H1 (cell line): ENCODE data around the gene ZNF506. TPM values are rescaled to one million over a fixed set of nuclear protein-coding genes. Genes with fewer than 3 reads are reported as not detected.
A peak's percentile ranks its signal among the peaks of the same experiment; 100 is the strongest.
"Not testable (repeated sequence)": the region's sequence is repeated elsewhere in the genome, so short reads cannot be mapped to it uniquely, and the experiment has no call there.

Experiments used
- CTCF ChIA-PET: fragments of 300-600 bp; sonication (Branson Sonifier 250); formaldehyde crosslinking; loops from one replicate; lab custom pipeline; 2021; ENCODE audit not compliant: partially characterized antibody; lab: Charles Lee
- POLR2A ChIA-PET: fragments of 300-600 bp; sonication (Branson Sonifier 250); formaldehyde crosslinking; loops from one replicate; lab custom pipeline; 2021; ENCODE audit warnings: inconsistent platforms; ENCODE audit not compliant: partially characterized antibody; lab: Charles Lee
- DNase-seq, 2 experiments: peaks; one replicate each; pipeline versions ENCODE4 v3.0.0 to v3.0.0-alpha.2; 2010 to 2022; ENCODE audit warnings: low spot score in 2 of 2, low read depth in 1 of 2, mixed read lengths in 1 of 2
- FAIRE-seq: peaks from 2 replicates; lab custom pipeline; 2011; peaks lifted over from hg19 to GRCh38; lab: Jason Lieb, UNC
- H2AFZ ChIP-seq: 2 replicates; pipeline ENCODE4 v1.8.1; 2012; ENCODE audit warnings: low read length, inconsistent platforms
- H2AK5ac ChIP-seq: 2 replicates; pipeline ENCODE4 v1.6.1; 2013; ENCODE audit warnings: low read depth, low read length
- H2BK120ac ChIP-seq: replicated peaks from 2 replicates; pipeline ENCODE3; 2013; ENCODE audit warnings: low read depth, low read length, inconsistent platforms
- H2BK12ac ChIP-seq: 2 replicates; pipeline ENCODE4 v1.6.1; 2013; ENCODE audit warnings: low read depth, low read length
- H2BK15ac ChIP-seq: 2 replicates; pipeline ENCODE4 v1.6.1; 2013; ENCODE audit warnings: low read length
- H2BK20ac ChIP-seq: 2 replicates; pipeline ENCODE4 v1.6.1; 2013; ENCODE audit warnings: low read length
- H2BK5ac ChIP-seq: 2 replicates; pipeline ENCODE4 v1.6.1; 2013; ENCODE audit warnings: low read depth, low read length
- H3K14ac ChIP-seq: 2 replicates; pipeline ENCODE4 v1.6.1; 2013; ENCODE audit warnings: inconsistent platforms; ENCODE audit not compliant: insufficient read length
- H3K18ac ChIP-seq: 2 replicates; pipeline ENCODE4 v1.6.1; 2013; ENCODE audit warnings: low read length; ENCODE audit errors: extremely low read depth
- H3K23ac ChIP-seq: 2 replicates; pipeline ENCODE4 v1.6.1; 2013; ENCODE audit warnings: inconsistent platforms; ENCODE audit not compliant: insufficient read length
- H3K23me2 ChIP-seq: 2 replicates; pipeline ENCODE4 v1.6.1; 2013; ENCODE audit warnings: low read depth, low read length
- H3K27ac ChIP-seq: 2 replicates; pipeline ENCODE4 v1.6.1; 2011; ENCODE audit warnings: low read depth, low read length, inconsistent platforms
- H3K27me3 ChIP-seq, 4 experiments: replicated peaks in 1 of 4; 1 replicate in 1 of 4; 2 replicates in 3 of 4; pipeline versions ENCODE4 v1.6.1 to v1.8.1; 2011 to 2013; ENCODE audit warnings: low read length in 3 of 4, mild to moderate bottlenecking in 3 of 4, inconsistent platforms in 2 of 4, mixed read lengths in 2 of 4, moderate library complexity in 1 of 4; ENCODE audit not compliant: control insufficient read depth in 3 of 4, insufficient read depth in 3 of 4; ENCODE audit errors: extremely low read depth in 1 of 4
- H3K36me3 ChIP-seq, 4 experiments: 2 replicates each; pipeline versions ENCODE4 v1.6.1 to v1.8.1; 2011 to 2013; ENCODE audit warnings: mild to moderate bottlenecking in 4 of 4, low read length in 3 of 4, moderate library complexity in 2 of 4, control low read depth in 1 of 4, inconsistent platforms in 1 of 4; ENCODE audit not compliant: insufficient read depth in 4 of 4, control insufficient read depth in 2 of 4
- H3K4ac ChIP-seq: replicated peaks from 2 replicates; pipeline ENCODE3; 2013; ENCODE audit warnings: low read length, low read depth, mixed read lengths, inconsistent platforms; ENCODE audit not compliant: insufficient read length
- H3K4me1 ChIP-seq, 4 experiments: replicated peaks in 1 of 4; 1 replicate in 1 of 4; 2 replicates in 3 of 4; pipeline versions ENCODE4 v1.6.1 to v1.8.1; 2011 to 2013; ENCODE audit warnings: low read length in 3 of 4, inconsistent platforms in 2 of 4, mixed read lengths in 1 of 4; ENCODE audit not compliant: insufficient read depth in 4 of 4, control insufficient read depth in 3 of 4
- H3K4me2 ChIP-seq, 2 experiments: 2 replicates each; pipeline versions ENCODE4 v1.6.1 to v1.8.1; 2011 to 2013; ENCODE audit warnings: low read depth in 2 of 2, low read length in 2 of 2, control low read depth in 1 of 2, inconsistent platforms in 1 of 2, mild to moderate bottlenecking in 1 of 2; ENCODE audit not compliant: insufficient read depth in 1 of 2
- H3K4me3 ChIP-seq, 4 experiments: fragments of 200-600, 300-600 bp in 1 of 4; sonication (generic), shearing (Covaris generic), sonication (Bioruptor Twin) in 1 of 4; 2 replicates each; pipeline versions ENCODE4 v1.5.1 to v1.8.1; 2011 to 2016; ENCODE audit warnings: low read length in 4 of 4, low read depth in 3 of 4, control low read depth in 2 of 4, inconsistent platforms in 2 of 4, mild to moderate bottlenecking in 2 of 4, mixed read lengths in 1 of 4, moderate library complexity in 1 of 4; ENCODE audit not compliant: insufficient read depth in 2 of 4; ENCODE audit errors: extremely low read depth in 1 of 4
- H3K56ac ChIP-seq: replicated peaks from 2 replicates; pipeline ENCODE3; 2013; ENCODE audit warnings: low read depth, mild to moderate bottlenecking, mixed read lengths, low read length, inconsistent platforms; ENCODE audit not compliant: insufficient read length
- H3K79me1 ChIP-seq: 2 replicates; pipeline ENCODE4 v1.6.1; 2013; ENCODE audit warnings: low read depth, low read length, control low read depth
- H3K79me2 ChIP-seq, 2 experiments: 2 replicates each; pipeline versions ENCODE4 v1.6.1 to v1.8.1; 2012 to 2013; ENCODE audit warnings: low read length in 2 of 2, mild to moderate bottlenecking in 2 of 2, inconsistent platforms in 1 of 2; ENCODE audit not compliant: insufficient read depth in 2 of 2, control insufficient read depth in 1 of 2
- H3K9ac ChIP-seq, 4 experiments: replicated peaks in 1 of 4; 1 replicate in 1 of 4; 2 replicates in 3 of 4; pipeline versions ENCODE4 v1.6.1 to v1.8.1; 2011 to 2013; ENCODE audit warnings: low read depth in 3 of 4, low read length in 3 of 4, control low read depth in 2 of 4, mild to moderate bottlenecking in 2 of 4, moderate library complexity in 2 of 4, inconsistent platforms in 1 of 4; ENCODE audit errors: extremely low read depth in 1 of 4
- H3K9me3 ChIP-seq, 2 experiments: 2 replicates each; pipeline versions ENCODE4 v1.6.1 to v1.8.1; 2012 to 2013; ENCODE audit warnings: mild to moderate bottlenecking in 2 of 2, moderate library complexity in 2 of 2, control low read depth in 1 of 2, inconsistent platforms in 1 of 2, low read depth in 1 of 2, low read length in 1 of 2, mixed read lengths in 1 of 2; ENCODE audit not compliant: insufficient read depth in 2 of 2
- H4K20me1 ChIP-seq, 2 experiments: replicated peaks in 1 of 2; 2 replicates each; pipeline versions ENCODE3 to v1.8.1; 2011 to 2013; ENCODE audit warnings: inconsistent platforms in 2 of 2, low read length in 2 of 2, mild to moderate bottlenecking in 1 of 2; ENCODE audit not compliant: insufficient read depth in 2 of 2, control insufficient read depth in 1 of 2
- H4K5ac ChIP-seq: 2 replicates; pipeline ENCODE4 v1.6.1; 2013; ENCODE audit warnings: low read length, low read depth, mixed read lengths, inconsistent platforms; ENCODE audit not compliant: insufficient read length
- H4K8ac ChIP-seq: 2 replicates; pipeline ENCODE4 v1.8.0; 2013; ENCODE audit warnings: mild to moderate bottlenecking, moderate library complexity, low read length, inconsistent platforms; ENCODE audit not compliant: insufficient read depth; ENCODE audit errors: extremely low read depth
- H4K91ac ChIP-seq: replicated peaks from 2 replicates; pipeline ENCODE3; 2013; ENCODE audit warnings: low read length, mixed read lengths, inconsistent platforms; ENCODE audit not compliant: insufficient read length
- KDM4A ChIP-seq: IDR thresholded peaks from one replicate; pipeline ENCODE4 v1.7.1; 2012; ENCODE audit warnings: low read depth, mild to moderate bottlenecking, moderate library complexity, low read length, inconsistent platforms; ENCODE audit not compliant: severe bottlenecking
- WGBS, 2 experiments: shearing (Covaris generic) in 1 of 2; methylation state at CpG; one replicate each; pipeline versions ENCODE4 v1.1.6 to v1.1.7; 2013 to 2015; ENCODE audit warnings: low lambda C conversion rate in 2 of 2, mixed read lengths in 2 of 2, inconsistent platforms in 1 of 2, low coverage in 1 of 2, missing lambda C conversion rate in 1 of 2; ENCODE audit not compliant: insufficient replicate concordance in 2 of 2, insufficient coverage in 1 of 2, insufficient read length in 1 of 2; ENCODE audit errors: extremely low coverage in 1 of 2, missing lambda C conversion rate in 1 of 2; 5-methylcytosine and 5-hydroxymethylcytosine counted together
- polyA plus RNA-seq, 7 experiments: library from polyadenylated mRNA; depleted of rRNA in 3 of 7; stranded (reverse) in 5 of 7; unstranded in 2 of 7; fragments of >200 nt in 5 of 7; fragments of 200-250 nt in 2 of 7; gene quantifications; 1 replicate in 5 of 7; 2 replicates in 1 of 7; 4 replicates in 1 of 7; pipeline versions ENCODE4 v1.2.1 to v1.2.3, GENCODE V29; 2011 to 2013; ENCODE audit warnings: missing spikeins in 2 of 7, mixed read lengths in 2 of 7
- total RNA-seq: library from RNA; stranded (reverse); fragmentation: NEBNext Ultra II Directional; extraction: Animal tissue kit (Norgen Biotek cat#: 25700); gene quantifications from 2 replicates; pipeline ENCODE4 v1.2.1, GENCODE V29; 2021

Gene ZNF506
- total and polyA plus RNA-seq, 2 of the 8 experiments (the other 6 are each of a cell fraction or from before 2014, with no cell fraction given): 4.5 to 8.3 TPM

DNA sequence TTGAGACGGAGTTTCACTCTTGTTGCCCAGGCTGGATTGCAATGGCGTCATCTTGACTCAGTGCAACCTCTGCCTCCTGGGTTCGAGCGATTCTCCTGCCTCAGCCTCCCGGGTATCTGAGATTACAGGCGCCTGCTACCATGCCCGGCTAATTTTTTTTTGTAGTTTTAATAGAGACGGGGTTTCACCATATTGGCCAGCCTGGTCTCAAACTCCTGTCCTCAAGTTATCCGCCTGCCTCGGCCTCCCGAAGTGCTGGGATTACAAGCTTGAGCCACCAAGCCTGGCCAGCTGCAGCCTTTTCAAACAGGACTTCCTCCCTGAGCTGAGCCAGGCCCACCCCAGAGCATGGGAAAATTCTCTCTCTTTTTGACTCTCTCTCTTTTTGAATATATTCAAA is 426 bp upstream of the ZNF506 start:
- H3K23me2 ChIP-seq: not testable (repeated sequence)
- 22% methylated on average over 11 of the region's 11 CpGs; no CpG with 5 or more reads in 1 of the 2 experiments for WGBS, 2 experiments
- TF ChIP-seq KDM4A: peak; percentile 12
- TF ChIP-seq, all 59 proteins: peak for 1; not testable (repeated sequence) for 58
- not testable (repeated sequence) for H3K23ac ChIP-seq, H2BK5ac ChIP-seq, H3K27ac ChIP-seq, H2BK15ac ChIP-seq, FAIRE-seq, DNase-seq, H3K14ac ChIP-seq, H4K5ac ChIP-seq, H3K36me3 ChIP-seq, H3K79me1 ChIP-seq, H2AK5ac ChIP-seq, H3K27me3 ChIP-seq, H3K4ac ChIP-seq, H4K20me1 ChIP-seq, H3K9me3 ChIP-seq, H2BK12ac ChIP-seq, H4K91ac ChIP-seq, H2AFZ ChIP-seq, H3K4me1 ChIP-seq, H2BK120ac ChIP-seq, H4K8ac ChIP-seq, H3K18ac ChIP-seq, H3K56ac ChIP-seq, H2BK20ac ChIP-seq
- Histone ChIP-seq H3K9ac (peak overlapping the region in 3 of 4 experiments; percentile 22 to 54 (median 54); a peak in 5 of 7 replicates), H3K79me2 (peaks cover 0 to 30% of the 10 kb centered on the region in 2 experiments; a peak in 2 of 4 replicates), H3K4me3 (peak overlapping the region; percentile 42 to 100 (median 99)), H3K4me2 (peak overlapping the region; percentile 47 to 86)
- ChIA-PET CTCF (interaction anchor here (1.4 kb wide), 1 partner anchor 76 kb away, joined by 3 read pairs; no protein-coding TSS in a partner anchor), POLR2A (interaction anchor here (0.8 to 3.3 kb wide), 11 partner anchors 10 to 153 kb away, joined by 3 to 31 read pairs (median 12); partner anchors contain the start of genes ZNF101, ZNF253 and ZNF93)
